ENCODE results near the gene SPATA31C1. TPM values are rescaled to one million over a fixed set of nuclear protein-coding genes. Genes with fewer than 3 reads are reported as not detected.

The SPATA31C1 gene
- total and polyA plus RNA-seq, 2 donors (not counting 3 experiments of a cell fraction or from before 2014, with no cell fraction given): not detected

GRCh38 chr9:87950765-87951488 lies 33.2 kb downstream of the SPATA31C1 start:
- DNase-seq (ENCODE audit: low read depth, low spot score) (peak; percentile 32), FAIRE-seq (no peak)
- Histone ChIP-seq H3K4me1 (ENCODE audit: control insufficient read depth, extremely low read depth, insufficient read depth, low read length) (no peaks in the 10 kb centered on the region), H3K27ac (ENCODE audit: insufficient read depth, low read depth, low read length) (no peak overlapping the region), H3K9me3 (replicated peaks; ENCODE audit: control insufficient read depth, insufficient read depth, low read length) (no peaks in the 10 kb centered on the region), H3K9me1 (replicated peaks; ENCODE audit: control insufficient read depth, extremely low read depth, insufficient read depth, low read length) (no peaks in the 10 kb centered on the region), H4K20me1 (replicated peaks; ENCODE audit: control insufficient read depth, extremely low read depth, insufficient read depth, low read length) (no peaks in the 10 kb centered on the region), H2AFZ (ENCODE audit: low read depth, low read length) (no peak overlapping the region), H3K4me2 (ENCODE audit: insufficient read depth, low read length) (no peak overlapping the region), H3K27me3 (ENCODE audit: control insufficient read depth in 2 of 2, insufficient read depth in 2 of 2, low read length in 2 of 2) (peaks cover 0 to 2% of the 10 kb centered on the region in 2 experiments), H3K4me3 (replicated peaks in 1 of 3; ENCODE audit: insufficient read depth in 1 of 3, low read depth in 1 of 3, low read length in 3 of 3) (no peak overlapping the region), H3K36me3 (ENCODE audit: control insufficient read depth in 2 of 2, extremely low read depth in 1 of 2, insufficient read depth in 2 of 2, low read length in 2 of 2) (no peaks in the 10 kb centered on the region), H3K9ac (replicated peaks; ENCODE audit: extremely low read depth, insufficient read depth, low read length) (no peak overlapping the region), H3K79me2 (ENCODE audit: control insufficient read depth, insufficient read depth, low read length) (no peaks in the 10 kb centered on the region)
- no peak for TF ChIP-seq MAX (IDR thresholded peaks at IDR 0.05; ENCODE audit: insufficient read depth, insufficient read length)
- peak; percentile 31 to 50 for TF ChIP-seq CTCF (IDR thresholded peaks at IDR 0.05; ENCODE audit: extremely low read depth in 1 of 2, insufficient read depth in 1 of 2, low read depth in 1 of 2, low read length in 2 of 2)
- CTCF ChIA-PET: interaction anchor here (0.8 to 3.6 kb wide), 5 partner anchors 9 to 1050 kb away, joined by 3 to 19 read pairs (median 7); no protein-coding TSS in a partner anchor
- BruUV-seq (replicated peaks): no TSS peak
- intact Hi-C loops (cut with micrococcal nuclease): loop anchor here (1.0 to 5.0 kb wide), 6 partner anchors 222 to 1596 kb away; partner anchors contain the start of gene SPIN1
- POLR2A ChIA-PET: no interaction called here
- dilution Hi-C loops (cut with MboI; ENCODE audit: extremely low pct_ligation_motif_present, low sequenced_read_pairs): no loop called here

- Histone ChIP-seq H3K9me1 (replicated peaks; ENCODE audit: control insufficient read depth, extremely low read depth, insufficient read depth, low read length) (no peaks in the 10 kb centered on the region), H3K79me2 (ENCODE audit: control insufficient read depth, insufficient read depth, low read length) (no peaks in the 10 kb centered on the region), H3K4me2 (ENCODE audit: insufficient read depth, low read length) (no peak overlapping the region), H2AFZ (ENCODE audit: low read depth, low read length) (no peak overlapping the region), H3K9ac (replicated peaks; ENCODE audit: extremely low read depth, insufficient read depth, low read length) (no peak overlapping the region), H4K20me1 (replicated peaks; ENCODE audit: control insufficient read depth, extremely low read depth, insufficient read depth, low read length) (no peaks in the 10 kb centered on the region), H3K4me1 (ENCODE audit: control insufficient read depth, extremely low read depth, insufficient read depth, low read length) (no peaks in the 10 kb centered on the region), H3K27me3 (ENCODE audit: control insufficient read depth in 2 of 2, insufficient read depth in 2 of 2, low read length in 2 of 2) (peaks cover 0 to under 1% of the 10 kb centered on the region in 2 experiments), H3K36me3 (ENCODE audit: control insufficient read depth in 2 of 2, extremely low read depth in 1 of 2, insufficient read depth in 2 of 2, low read length in 2 of 2) (no peaks in the 10 kb centered on the region), H3K4me3 (replicated peaks in 1 of 3; ENCODE audit: insufficient read depth in 1 of 3, low read depth in 1 of 3, low read length in 3 of 3) (no peak overlapping the region), H3K9me3 (replicated peaks; ENCODE audit: control insufficient read depth, insufficient read depth, low read length) (no peaks in the 10 kb centered on the region), H3K27ac (ENCODE audit: insufficient read depth, low read depth, low read length) (no peak overlapping the region)
- intact Hi-C loops (cut with micrococcal nuclease) (loop anchor here (5.0 kb wide), 2 partner anchors 433 to 1593 kb away; partner anchors contain the start of gene SPIN1), dilution Hi-C loops (cut with MboI; ENCODE audit: extremely low pct_ligation_motif_present, low sequenced_read_pairs) (no loop called here)
- DNase-seq (ENCODE audit: low read depth, low spot score) (no peak), FAIRE-seq (no peak)
- TF ChIP-seq POLR2AphosphoS5 (IDR thresholded peaks at IDR 0.05; ENCODE audit: insufficient read depth, low read depth, low read length) (no peak), MAX (IDR thresholded peaks at IDR 0.05; ENCODE audit: insufficient read depth, insufficient read length) (no peak), CTCF (IDR thresholded peaks at IDR 0.05; ENCODE audit: extremely low read depth in 1 of 2, insufficient read depth in 1 of 2, low read depth in 1 of 2, low read length in 2 of 2) (no peak), GATA2 (IDR thresholded peaks at IDR 0.05; ENCODE audit: insufficient read depth, insufficient read length, low read depth, low read length) (no peak), POLR2A (IDR thresholded peaks at IDR 0.05; ENCODE audit: low read depth, low read length) (no peak), EZH2 (IDR thresholded peaks at IDR 0.05; ENCODE audit: borderline replicate concordance, low read depth, low read length, severe bottlenecking) (no peak), MYC (IDR thresholded peaks at IDR 0.05; ENCODE audit: low read depth, low read length) (no peak), FOS (IDR thresholded peaks at IDR 0.05; ENCODE audit: borderline replicate concordance, insufficient read depth, low read length) (no peak), JUN (IDR thresholded peaks at IDR 0.05; ENCODE audit: borderline replicate concordance, insufficient read depth, insufficient read length, low read depth) (no peak)
- ChIA-PET CTCF (no interaction called here), POLR2A (no interaction called here)
- BruUV-seq (replicated peaks): no TSS peak
These were observed 36.5 kb downstream of the SPATA31C1 start for GRCh38 chr9:87954230-87954629.
